HG03342 (cell line): Measurements from ENCODE around the gene SPATA2L.
A peak's percentile ranks its signal among the peaks of the same experiment; 100 is the strongest.

Experiments
- ATAC-seq: cut with Tn5 transposase; IDR thresholded peaks from one replicate; pipeline ENCODE4 v1.9.1; 2021; ENCODE audit warnings: mild to moderate bottlenecking, moderate library complexity; ENCODE audit not compliant: unreplicated experiment

Gene SPATA2L

DNA sequence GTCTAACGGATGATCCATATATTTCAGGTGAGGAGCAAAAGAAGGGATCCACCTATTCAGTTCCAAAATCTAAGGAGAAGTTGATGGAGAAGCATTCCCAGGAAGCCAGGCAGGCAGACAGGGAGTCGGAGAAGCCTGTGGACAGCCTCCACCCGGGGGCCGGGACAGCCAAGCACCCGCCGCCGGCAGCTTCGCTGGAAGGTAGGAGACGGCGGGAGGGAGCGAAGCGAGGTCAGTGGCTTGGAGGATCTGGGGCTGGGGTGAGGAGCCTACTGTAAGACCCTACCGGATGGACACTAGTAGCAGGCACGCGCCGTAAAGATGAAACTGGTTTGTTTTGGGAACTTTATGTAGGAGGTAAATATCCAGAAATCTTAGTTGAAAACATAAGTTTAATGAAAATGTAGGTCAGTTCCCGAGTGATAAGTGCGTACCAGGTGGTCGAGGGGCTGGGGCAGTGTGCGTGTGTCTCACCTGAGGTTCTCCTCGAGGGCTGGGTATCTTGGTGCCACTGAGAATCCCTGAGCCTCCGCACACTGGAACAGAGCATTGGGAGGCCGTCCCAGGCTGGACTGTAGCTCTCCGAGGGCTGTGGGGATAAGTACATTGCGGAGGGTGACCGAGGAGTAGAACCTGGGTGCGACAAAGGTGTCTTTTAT, 43.2 kb downstream of the SPATA2L start:
- peak; percentile 6 for ATAC-seq

DNA sequence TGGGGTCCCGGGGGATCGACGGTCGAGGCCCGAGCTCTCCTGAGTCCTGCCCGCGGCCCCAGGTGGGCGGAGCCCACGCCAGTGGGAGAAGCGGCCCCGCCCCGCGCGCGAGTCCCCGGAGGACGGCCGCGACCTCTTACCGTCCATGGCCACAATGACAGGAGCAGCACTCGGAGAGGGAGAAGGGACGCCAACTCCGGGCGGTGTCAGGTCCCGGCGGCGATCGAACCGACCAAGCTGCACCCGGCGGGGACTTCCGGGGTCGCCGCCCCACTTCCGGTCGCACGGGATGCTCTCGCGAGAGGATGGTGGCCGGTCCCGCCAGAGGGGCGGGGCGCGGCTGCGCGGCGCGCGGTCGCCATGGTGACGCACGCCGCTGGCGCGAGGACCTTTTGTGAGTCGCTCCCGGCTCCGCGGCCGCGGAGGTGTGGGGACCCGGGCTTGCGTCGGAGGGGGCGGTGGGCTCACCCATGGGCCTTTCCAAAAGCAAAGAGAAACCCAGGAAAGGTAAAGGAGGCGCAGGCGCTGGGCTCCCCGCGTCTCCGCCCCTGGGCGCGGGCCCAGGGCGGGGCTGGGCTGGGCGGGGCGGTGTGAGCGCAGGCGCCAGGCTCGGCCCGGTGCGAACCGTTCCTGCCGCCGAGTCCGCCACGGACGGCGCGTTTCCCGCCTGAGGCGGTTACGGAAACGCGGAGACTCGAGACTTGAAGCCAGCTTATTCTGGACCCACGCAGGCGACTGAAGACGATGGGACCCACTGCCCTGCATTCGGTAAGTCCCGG, 43.9 kb downstream of the SPATA2L start, which contains the start of the genes CHMP1A and SPATA33:
Gene CHMP1A, minus strand, starts transcription at position 267 of the 779 bp plus-strand sequence. Its CDS starts 120 bp downstream, at position 147.
Gene SPATA33, plus strand, starts transcription at position 395 of the 779 bp plus-strand sequence. Its CDS starts 76 bp downstream, at position 471.
- peak; percentile 89 for ATAC-seq

DNA sequence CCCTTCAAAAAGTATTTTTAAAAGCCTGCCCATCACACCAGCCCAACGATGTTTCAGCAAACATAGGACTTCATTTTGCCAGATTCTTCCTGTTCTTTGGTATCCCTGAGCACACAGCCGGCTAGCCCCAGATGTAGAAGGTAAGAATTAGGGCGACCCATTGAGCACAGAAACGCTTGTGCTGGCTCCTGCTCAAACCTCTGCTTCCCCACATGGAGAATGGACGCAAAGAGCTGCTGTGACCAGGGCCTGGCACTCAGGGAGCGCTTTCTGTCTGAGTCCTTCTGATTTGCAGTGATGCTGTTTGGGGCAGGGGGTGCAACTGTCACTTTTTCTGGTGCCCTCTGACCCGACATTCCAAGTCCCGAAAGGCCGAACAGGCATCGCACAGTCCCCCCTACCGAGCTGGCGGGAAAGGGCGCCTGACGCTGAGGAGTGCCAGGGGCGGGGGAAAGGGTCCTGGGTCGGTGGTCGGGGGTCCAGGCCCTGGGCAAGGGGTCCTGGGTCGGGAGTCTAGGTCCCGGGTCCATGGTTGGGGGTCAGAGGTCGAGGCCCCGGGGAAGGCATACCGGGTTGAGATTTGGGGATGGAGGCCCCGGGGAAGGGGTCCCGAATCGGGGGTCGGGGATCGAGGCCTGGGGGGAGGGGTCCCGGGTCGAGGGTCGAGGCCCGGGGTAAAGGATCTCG, 44.9 kb downstream of the SPATA2L start:
- ATAC-seq = no peak

DNA sequence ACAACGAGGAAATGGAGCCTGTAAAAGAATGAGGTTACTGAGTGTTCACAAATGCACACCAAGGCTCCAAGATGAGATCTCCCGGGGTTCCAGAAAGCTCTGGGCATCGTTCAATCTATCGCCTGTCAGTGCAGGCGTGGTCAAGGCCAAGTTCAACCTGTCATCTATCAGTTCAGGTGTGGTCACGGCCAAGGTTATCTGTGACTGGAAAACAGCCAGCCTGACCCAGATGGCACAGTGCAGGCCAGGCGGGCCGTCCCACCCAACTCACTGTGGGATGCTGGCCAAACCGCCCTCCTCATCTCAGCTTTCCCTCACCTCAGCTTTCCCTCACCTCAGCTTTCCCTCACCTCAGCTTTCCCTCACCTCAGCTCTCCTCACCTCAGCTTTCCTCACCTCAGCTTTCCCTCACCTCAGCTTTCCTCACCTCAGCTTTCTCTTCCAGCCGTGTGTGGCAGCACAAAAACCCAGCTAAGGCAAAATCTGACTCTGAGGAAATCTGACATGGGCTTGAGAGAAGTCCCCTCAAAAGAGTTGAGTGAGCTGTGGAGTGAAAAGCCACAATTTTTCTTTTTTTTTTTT, 46.4 kb downstream of the SPATA2L start:
- ATAC-seq = no peak

DNA sequence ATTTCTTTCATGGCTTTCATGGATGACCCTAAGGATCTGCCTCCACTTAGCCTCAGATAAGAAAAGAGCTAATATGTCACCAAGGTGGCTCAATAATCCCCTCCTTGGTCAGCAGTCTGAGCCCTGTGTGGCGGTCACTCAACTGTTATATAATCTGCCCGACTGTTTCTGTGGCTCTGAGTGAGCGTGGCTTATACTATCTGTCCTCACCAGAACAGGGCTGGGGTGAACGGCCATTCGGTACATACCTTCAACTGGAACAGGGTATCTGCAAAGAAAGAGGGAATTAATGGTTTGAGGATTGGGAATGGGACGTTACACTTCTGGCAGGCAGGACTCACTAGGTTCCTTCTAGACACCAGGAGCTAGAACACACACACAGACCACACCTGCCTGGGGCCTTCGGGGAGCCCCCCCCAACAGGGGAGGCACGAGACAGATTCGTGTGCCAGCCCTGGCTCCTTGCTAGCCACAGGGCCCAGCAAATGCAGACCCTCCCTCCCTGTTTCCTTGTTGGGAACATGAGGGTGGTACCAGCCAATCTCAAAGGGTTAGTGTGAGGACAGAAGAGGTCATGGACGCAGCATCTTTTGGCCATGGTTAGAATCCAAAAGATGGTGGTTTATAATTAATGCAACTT, 47.7 kb downstream of the SPATA2L start:
- no peak for ATAC-seq

DNA sequence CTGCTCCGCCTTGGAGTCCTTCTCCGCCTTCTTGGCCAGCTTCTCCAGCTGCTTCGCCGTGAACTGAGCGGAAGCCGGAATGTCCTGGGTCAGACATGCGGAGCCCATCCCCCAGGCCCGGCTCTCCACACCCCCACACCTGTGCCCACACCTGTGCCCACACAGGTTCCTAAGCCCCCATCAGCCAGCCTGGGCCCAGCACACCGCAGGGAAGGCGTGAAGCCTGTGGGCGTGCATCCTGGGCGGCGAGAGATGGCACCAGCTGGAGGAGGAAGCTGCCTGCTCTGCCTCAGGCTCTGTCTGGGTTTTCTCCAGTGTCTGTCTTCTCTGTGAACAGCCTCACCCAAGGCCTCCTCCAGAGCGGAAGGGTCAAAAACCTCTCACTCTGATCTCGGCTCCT, 49.9 kb downstream of the SPATA2L start:
- no peak for ATAC-seq

DNA sequence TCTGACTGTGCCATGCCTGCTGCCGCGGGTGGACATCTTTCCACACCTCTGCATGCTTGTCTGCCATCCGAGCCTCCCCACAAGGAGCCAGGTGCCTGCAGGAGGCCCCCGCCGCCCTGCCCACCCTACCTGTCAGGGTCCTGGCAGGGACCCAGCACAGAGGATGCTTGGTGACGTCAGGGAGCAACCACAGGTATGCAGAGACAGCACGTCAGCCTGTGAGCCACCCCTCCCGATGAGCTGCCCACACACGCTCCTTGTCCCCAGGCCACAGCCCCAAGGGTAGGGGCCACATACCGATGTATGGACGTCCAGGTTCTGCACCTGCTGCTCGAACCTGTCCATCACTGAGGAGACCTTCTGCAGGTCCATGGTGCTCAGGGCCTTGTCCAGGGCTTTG, 54.6 kb downstream of the SPATA2L start:
- ATAC-seq = no peak
